Uterus (tissue), 2 donors: Measurements from ENCODE around the gene INPP5K.

Source experiments
- POLR2A ChIP-seq, 2 donors: fragments of 450-650 bp; IDR thresholded peaks; one replicate each; pipeline ENCODE4 v1.6.1; 2016; ENCODE audit warnings: antibody characterized with exemption in 2 of 2, mild to moderate bottlenecking in 1 of 2, moderate library complexity in 1 of 2
- TF ChIP-seq, protein P1 (sequence below), 4 experiments: fragments of 200-600 bp in 2 of 4; fragments of 450-650 bp in 2 of 4; sonication (generic) in 2 of 4; IDR thresholded peaks; one replicate each; pipeline ENCODE4 v1.5.1; 2016 to 2019; ENCODE audit warnings: antibody characterized with exemption in 4 of 4, mild to moderate bottlenecking in 2 of 4, moderate library complexity in 1 of 4

DNA sequence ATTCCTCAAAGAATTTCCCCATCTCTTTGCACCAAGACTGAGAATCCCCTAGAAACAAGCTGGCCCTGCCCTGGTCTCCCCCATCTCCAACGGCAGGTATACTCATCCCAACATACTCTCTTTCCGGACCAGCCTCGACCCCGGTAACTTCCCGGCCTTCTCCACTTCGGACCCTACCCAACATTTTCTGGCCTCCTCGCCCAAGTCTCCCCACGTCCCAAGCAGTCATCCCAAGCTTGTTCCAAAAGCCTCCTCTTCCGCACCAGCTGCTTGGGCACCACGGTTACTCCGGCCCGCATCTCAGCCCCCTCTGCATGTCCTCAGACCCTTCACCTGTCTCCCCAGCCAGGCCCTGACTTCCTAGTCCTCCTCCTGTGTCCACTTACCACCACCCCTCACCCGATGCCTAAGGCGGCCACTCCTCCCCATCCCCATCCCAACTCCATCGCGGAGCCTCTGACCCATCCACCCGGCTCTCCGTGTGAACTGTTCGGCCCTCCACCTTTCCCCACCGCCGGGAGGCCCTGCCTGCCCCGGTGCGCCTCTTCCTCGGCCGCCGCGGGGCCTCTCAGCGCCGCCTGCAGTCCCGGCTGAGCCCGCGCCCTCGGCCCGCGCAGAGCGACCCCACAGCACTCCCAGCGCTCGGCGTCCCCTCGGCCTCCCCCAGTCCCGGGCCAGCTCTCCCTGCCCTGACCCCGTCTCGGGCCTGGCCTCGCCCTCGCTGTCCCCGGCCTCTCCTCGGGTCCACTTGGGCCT lies 45.2 kb upstream of the INPP5K start:
- TF ChIP-seq, protein P1, sequence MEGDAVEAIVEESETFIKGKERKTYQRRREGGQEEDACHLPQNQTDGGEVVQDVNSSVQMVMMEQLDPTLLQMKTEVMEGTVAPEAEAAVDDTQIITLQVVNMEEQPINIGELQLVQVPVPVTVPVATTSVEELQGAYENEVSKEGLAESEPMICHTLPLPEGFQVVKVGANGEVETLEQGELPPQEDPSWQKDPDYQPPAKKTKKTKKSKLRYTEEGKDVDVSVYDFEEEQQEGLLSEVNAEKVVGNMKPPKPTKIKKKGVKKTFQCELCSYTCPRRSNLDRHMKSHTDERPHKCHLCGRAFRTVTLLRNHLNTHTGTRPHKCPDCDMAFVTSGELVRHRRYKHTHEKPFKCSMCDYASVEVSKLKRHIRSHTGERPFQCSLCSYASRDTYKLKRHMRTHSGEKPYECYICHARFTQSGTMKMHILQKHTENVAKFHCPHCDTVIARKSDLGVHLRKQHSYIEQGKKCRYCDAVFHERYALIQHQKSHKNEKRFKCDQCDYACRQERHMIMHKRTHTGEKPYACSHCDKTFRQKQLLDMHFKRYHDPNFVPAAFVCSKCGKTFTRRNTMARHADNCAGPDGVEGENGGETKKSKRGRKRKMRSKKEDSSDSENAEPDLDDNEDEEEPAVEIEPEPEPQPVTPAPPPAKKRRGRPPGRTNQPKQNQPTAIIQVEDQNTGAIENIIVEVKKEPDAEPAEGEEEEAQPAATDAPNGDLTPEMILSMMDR (IDR thresholded peaks at IDR 0.05), result peak in 2 of 4 experiments; percentile 26 to 39
- no peak for TF ChIP-seq POLR2A (IDR thresholded peaks at IDR 0.05)
